HG02870 (cell line): ENCODE results near the gene LDLRAD1.
"Not testable (repeated sequence)": the region's sequence is repeated elsewhere in the genome, so short reads cannot be mapped to it uniquely, and the experiment has no call there.

Experiments used
- ATAC-seq: cut with Tn5 transposase; IDR thresholded peaks from one replicate; pipeline ENCODE4 v1.9.1; 2021; ENCODE audit warnings: mild to moderate bottlenecking, moderate library complexity; ENCODE audit not compliant: unreplicated experiment

Gene LDLRAD1

GRCh38 chr1:54018635-54019034 lies 649 bp upstream of the LDLRAD1 start:
- ATAC-seq: no peak

GRCh38 chr1:54016343-54017282 lies 1.4 kb downstream of the LDLRAD1 start:
- ATAC-seq: no peak

- no peak for ATAC-seq
These were observed 3.9 kb downstream of the LDLRAD1 start for GRCh38 chr1:54014009-54014629.

- no peak for ATAC-seq
These were observed 4.5 kb downstream of the LDLRAD1 start for GRCh38 chr1:54013393-54014008.

- no peak for ATAC-seq
These were observed 5.1 kb downstream of the LDLRAD1 start for GRCh38 chr1:54012863-54013262.

- no peak for ATAC-seq
These were observed 6.0 kb downstream of the LDLRAD1 start for GRCh38 chr1:54012008-54012325.

GRCh38 chr1:54011316-54012007 lies 6.5 kb downstream of the LDLRAD1 start:
- no peak for ATAC-seq

- ATAC-seq: no peak
These were observed 7.4 kb downstream of the LDLRAD1 start for GRCh38 chr1:54010415-54011117.

- ATAC-seq: no peak
These were observed 8.6 kb downstream of the LDLRAD1 start for GRCh38 chr1:54009406-54009805.

GRCh38 chr1:54008876-54009275 lies 9.1 kb downstream of the LDLRAD1 start:
- no peak for ATAC-seq

GRCh38 chr1:54007613-54008012 lies 10.4 kb downstream of the LDLRAD1 start:
- no peak for ATAC-seq

GRCh38 chr1:54006508-54006907 lies 11.5 kb downstream of the LDLRAD1 start:
- no peak for ATAC-seq

- no peak for ATAC-seq
These were observed 13.4 kb downstream of the LDLRAD1 start for GRCh38 chr1:54004481-54005049.

GRCh38 chr1:54003750-54004480 lies 14.1 kb downstream of the LDLRAD1 start:
- not testable (repeated sequence) for ATAC-seq

GRCh38 chr1:54003249-54003646 lies 14.7 kb downstream of the LDLRAD1 start:
- ATAC-seq: no peak

GRCh38 chr1:54002544-54003248 lies 15.3 kb downstream of the LDLRAD1 start:
- ATAC-seq: no peak

GRCh38 chr1:54001591-54001990 lies 16.4 kb downstream of the LDLRAD1 start:
- no peak for ATAC-seq

GRCh38 chr1:53999920-54000319 lies 18.1 kb downstream of the LDLRAD1 start:
- ATAC-seq: no peak

GRCh38 chr1:53998223-53998622 lies 19.8 kb downstream of the LDLRAD1 start:
- ATAC-seq: no peak
